Right cardiac atrium (tissue), 5 donors: ENCODE measurements around the gene RNU1-1. TPM values are rescaled to one million over a fixed set of nuclear protein-coding genes. Genes with fewer than 3 reads are reported as not detected.
A peak's percentile ranks its signal among the peaks of the same experiment; 100 is the strongest.
"Not testable (repeated sequence)": the region's sequence is repeated elsewhere in the genome, so short reads cannot be mapped to it uniquely, and the experiment has no call there.

Experiments used
- ATAC-seq, 2 donors: fragments of 200-7000 bp; cut with Tn5 transposase; one replicate each; pipeline versions ENCODE4 v1.8.0 to v1.9.1; 2020; ENCODE audit warnings: moderate library complexity in 2 of 2, mild to moderate bottlenecking in 1 of 2
- DNase-seq, 3 donors: peaks; one replicate each; pipeline ENCODE4 v3.0.0-alpha.2; 2020
- H3K27ac ChIP-seq: one replicate; pipeline ENCODE4 v1.5.1; 2013; ENCODE audit warnings: mild to moderate bottlenecking, low read length, control low read depth, moderate library complexity
- H3K27me3 ChIP-seq: one replicate; pipeline ENCODE4 v1.6.1; 2013; ENCODE audit not compliant: control insufficient read depth, insufficient read depth
- H3K4me1 ChIP-seq: one replicate; pipeline ENCODE4 v1.6.1; 2013; ENCODE audit warnings: low read length; ENCODE audit not compliant: control insufficient read depth, insufficient read depth
- H3K4me3 ChIP-seq: one replicate; pipeline ENCODE4 v1.5.1; 2013; ENCODE audit warnings: low read length, control low read depth
- H3K9me3 ChIP-seq: one replicate; pipeline ENCODE4 v1.6.1; 2013; ENCODE audit warnings: low read length; ENCODE audit not compliant: control insufficient read depth
- WGBS: extraction: QIAGEN DNeasy Blood & Tissue Kit; methylation state at CpG from one replicate; pipeline ENCODE4 v1.1.7; 2013; 5-methylcytosine and 5-hydroxymethylcytosine counted together
- intact Hi-C, 4 donors: fragments of 100-400 bp; cut with DNase I; formaldehyde crosslinking; loops; one replicate each; pipeline versions ENCODE4 v1.11.0 to v1.14.0; 2022 to 2023
- polyA plus RNA-seq: library from polyadenylated mRNA; stranded (reverse); fragments of 200-250 nt; gene quantifications from one replicate; pipeline ENCODE4 v1.2.3, GENCODE V29; 2013
- total RNA-seq, 4 donors: library from RNA; stranded (reverse); fragmentation: NEBNext Ultra II Directional; extraction: Animal tissue kit (Norgen Biotek cat#: 25700); gene quantifications; one replicate each; pipeline ENCODE4 v1.2.1, GENCODE V29; 2021
- donor health status: healthy with polysubstance abuse.
- donor health status: DM: no; HTN: yes; CAD: no.
- donor health status: DM: no; HTN: no; CAD: no.
- donor health status: DM: no; HTN: yes; CAD: no; lungs with severe emphysema.
- donor health status: DM: yes; HTN: yes; CAD: no.

Gene RNU1-1
- total and polyA plus RNA-seq, 5 donors: 3,675 to 8,578 (median 7,073) TPM; not detected in 1

DNA sequence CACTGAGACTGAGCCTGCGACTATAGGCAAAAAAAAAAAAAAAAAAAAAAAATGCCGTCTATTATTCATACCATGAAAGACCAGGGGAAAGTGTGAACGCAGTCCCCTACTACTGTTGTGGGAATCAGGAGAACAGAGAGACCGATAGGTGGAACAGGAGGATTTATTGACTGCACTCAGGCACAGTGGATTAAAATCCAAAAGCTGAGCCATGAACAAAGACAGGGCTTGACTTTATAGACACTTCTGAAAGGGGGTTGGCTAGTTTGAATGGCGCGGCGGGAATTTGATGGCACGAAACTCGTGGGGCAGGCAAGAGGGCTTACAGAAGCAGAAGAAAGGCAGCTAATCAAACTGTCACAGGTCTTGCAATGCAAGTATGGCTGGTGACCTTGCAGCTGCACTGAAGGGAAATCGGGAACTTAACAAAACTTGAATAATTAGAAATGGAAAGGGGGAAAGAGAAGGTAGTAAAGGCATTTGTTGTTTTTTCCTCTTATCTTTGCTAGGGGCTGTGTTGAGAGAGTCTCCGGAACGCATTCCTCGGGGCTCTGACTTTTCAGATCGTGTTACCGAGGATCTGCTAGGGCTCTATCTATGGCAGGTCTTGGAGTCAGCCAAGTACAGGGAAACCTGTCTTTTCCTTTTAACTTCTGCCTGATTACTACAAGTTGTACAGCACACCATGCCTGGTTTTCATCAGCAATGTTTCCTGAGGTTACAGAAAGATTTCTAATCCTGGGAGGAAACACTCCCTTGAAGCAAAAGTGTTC is 7.5 kb downstream of the RNU1-1 start:
- H3K27me3 ChIP-seq, H3K27ac ChIP-seq, H3K9me3 ChIP-seq, H3K4me1 ChIP-seq, DNase-seq, ATAC-seq, H3K4me3 ChIP-seq, intact Hi-C loops: not testable (repeated sequence)
- WGBS: 63% methylated on average over 15 of the region's 15 CpGs

DNA sequence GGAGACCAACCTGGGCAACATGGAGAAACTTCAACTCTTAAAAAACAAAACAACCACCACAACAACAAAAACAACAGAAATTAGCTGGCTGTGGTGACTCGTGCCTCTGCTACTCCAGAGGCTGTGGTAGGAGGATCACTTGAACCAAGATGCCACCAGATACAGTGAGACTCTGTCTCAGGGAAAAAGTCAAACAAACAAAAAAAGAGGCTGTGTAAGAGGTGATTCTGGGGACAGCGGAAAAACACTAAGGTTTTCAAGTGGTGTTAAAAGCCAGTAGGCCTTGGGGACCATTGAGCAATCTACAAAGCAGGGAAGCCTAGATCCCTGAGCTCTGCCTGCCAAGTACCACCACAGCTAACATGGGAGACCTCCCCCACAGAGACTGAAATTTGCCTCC is 8.2 kb downstream of the RNU1-1 start:
- H3K9me3 ChIP-seq, H3K4me1 ChIP-seq, H3K27ac ChIP-seq, DNase-seq, ATAC-seq, H3K27me3 ChIP-seq, intact Hi-C loops, H3K4me3 ChIP-seq: not testable (repeated sequence)
- 89% methylated on average over 2 of the region's 2 CpGs for WGBS

DNA sequence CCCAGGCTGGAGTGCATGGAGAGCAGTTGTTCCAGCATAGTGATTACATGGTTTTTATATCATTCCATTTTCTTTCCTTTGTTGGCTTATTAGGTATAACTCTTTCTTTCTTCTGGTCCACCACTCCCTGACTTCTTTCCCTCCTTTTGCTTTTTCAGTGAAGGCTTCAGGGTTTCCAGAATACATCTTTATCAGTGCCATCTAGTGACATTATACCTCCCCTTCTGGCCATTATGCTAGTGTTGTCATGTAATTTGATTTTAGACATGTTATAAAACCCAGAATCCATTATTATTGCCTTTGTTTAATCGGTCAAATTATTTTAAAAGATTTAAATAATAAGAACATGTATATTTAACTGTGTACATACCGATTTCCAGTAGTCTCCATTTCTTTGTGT is 10.6 kb downstream of the RNU1-1 start:
- no peaks in the 10 kb centered on the region for H3K9me3 ChIP-seq
- no peaks in the 10 kb centered on the region for H3K27me3 ChIP-seq
- DNase-seq (no peak), ATAC-seq (no peak)
- no peak overlapping the region for H3K27ac ChIP-seq
- WGBS: 82% methylated on average over 2 of the region's 2 CpGs
- intact Hi-C loops: no loop called here
- H3K4me1 ChIP-seq: no peaks in the 10 kb centered on the region
- H3K4me3 ChIP-seq: no peak overlapping the region

DNA sequence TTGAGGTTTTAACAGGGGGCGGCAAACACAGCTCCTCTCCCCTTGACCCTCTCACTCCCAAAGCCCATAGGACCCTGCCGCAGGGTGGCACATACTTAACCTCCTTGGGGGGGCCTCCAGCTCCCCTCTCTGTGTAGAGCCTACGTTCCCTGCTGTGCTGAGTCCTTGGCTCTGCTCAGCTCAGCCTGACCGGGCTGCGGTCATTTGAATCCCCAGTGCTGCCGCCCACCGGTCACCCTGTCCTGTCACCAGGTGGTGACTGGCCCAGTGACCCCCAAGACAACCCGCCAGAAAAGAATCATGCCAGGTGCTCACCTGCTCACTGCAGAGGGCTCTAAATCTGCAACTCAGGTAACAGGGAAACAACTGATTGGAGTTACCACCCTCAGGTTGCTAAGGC is 12.6 kb downstream of the RNU1-1 start:
- ATAC-seq, H3K27me3 ChIP-seq, H3K9me3 ChIP-seq, DNase-seq, H3K4me3 ChIP-seq, H3K4me1 ChIP-seq, H3K27ac ChIP-seq, intact Hi-C loops: not testable (repeated sequence)
- 79% methylated on average over 8 of the region's 8 CpGs for WGBS

DNA sequence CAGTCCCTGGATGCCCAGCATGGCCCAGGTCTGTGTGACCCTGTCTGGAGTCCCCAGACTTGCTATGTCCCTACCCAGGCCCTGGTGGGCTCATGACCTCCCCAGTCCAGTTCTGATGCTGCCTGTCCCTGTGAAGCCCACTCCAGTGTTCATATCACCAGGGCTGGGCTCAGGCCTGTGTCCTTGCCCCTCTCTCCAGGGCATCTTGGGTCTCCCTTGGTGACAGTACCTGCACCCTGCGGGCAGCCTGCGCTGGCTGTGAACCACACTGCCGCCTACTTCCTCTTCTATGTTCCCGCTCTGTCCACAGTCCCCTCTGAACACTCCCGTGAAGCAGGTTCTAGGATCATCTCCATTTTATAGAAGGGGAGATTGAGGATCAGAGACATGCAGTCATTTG is 13.1 kb downstream of the RNU1-1 start:
- ATAC-seq, H3K27ac ChIP-seq, intact Hi-C loops, H3K9me3 ChIP-seq, H3K4me3 ChIP-seq, H3K4me1 ChIP-seq, H3K27me3 ChIP-seq, DNase-seq: not testable (repeated sequence)
- WGBS: 82% methylated on average over 5 of the region's 5 CpGs

DNA sequence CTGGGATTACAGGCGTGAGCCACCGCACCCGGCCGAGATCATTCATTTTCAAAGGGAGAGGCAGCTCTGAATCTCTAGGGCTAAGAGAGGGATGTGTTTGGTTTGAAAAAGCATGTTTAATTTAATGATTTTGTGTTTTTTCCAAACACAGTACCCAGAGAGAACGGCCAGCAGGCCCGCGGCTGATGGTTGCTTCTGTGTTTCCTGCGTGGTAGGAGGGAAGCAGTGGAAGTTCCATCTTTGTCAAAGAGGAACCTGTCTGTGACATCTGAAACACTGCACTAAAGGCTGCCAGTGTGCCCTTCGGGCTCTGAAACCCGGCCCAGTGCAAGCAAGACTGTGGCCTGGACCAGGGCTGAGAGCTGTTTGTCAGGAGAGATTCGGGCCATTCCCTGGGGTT is 13.6 kb downstream of the RNU1-1 start:
- H3K27me3 ChIP-seq, H3K9me3 ChIP-seq, H3K27ac ChIP-seq, ATAC-seq, H3K4me1 ChIP-seq, H3K4me3 ChIP-seq, DNase-seq, intact Hi-C loops: not testable (repeated sequence)
- WGBS: 88% methylated on average over 11 of the region's 11 CpGs

DNA sequence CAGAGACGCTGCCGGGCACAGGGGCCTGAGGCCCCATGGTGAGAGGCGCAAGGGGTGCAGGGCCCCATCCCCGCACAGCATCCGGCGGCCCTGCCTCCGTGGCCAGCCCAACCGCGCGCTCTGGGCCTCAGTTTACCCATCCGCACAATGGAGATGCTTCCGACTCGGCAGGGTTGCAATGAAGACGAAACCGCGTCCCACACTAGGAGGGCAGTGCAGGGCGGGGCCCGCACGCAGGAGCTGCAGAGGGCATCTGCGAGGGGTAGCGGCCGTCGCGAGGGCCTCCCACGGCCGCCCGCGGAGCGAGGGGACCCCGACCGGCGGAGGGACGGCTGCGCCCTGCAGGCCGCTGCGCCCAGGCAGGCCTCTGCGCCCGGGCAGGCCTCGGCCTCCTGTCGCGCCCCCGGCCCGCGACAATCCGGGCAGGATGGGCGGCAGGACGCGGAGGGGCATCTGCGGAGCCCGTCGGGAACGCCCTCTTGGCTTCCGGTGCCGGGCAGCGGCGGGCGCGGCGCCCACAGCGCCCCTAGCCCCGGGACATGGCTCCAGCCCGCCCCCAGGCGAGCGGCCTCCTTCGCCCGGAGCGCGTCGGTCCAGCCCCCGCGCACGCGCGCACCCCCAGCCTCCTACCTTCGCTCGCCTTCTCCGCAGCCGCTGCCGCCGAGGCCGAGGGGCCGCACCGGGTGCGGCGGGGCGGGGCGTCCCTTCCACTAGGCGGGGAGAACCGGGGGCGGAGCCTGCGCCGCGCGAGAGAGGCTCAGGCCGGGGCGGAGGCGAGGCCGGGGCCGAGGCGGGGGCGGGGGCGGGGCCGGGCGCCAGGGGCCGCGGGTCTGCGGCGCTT is 15.3 kb downstream of the RNU1-1 start:
- Histone ChIP-seq H3K27me3 (no peaks in the 10 kb centered on the region), H3K4me1 (no peaks in the 10 kb centered on the region), H3K27ac (peak overlapping the region; percentile 60), H3K4me3 (peak overlapping the region; percentile 85), H3K9me3 (no peaks in the 10 kb centered on the region)
- DNase-seq (peak; percentile 91 to 97 (median 97)), ATAC-seq (peak; percentile 94 to 96)
- WGBS: 1% methylated on average over 108 of the region's 108 CpGs
- intact Hi-C loops: no loop called here

DNA sequence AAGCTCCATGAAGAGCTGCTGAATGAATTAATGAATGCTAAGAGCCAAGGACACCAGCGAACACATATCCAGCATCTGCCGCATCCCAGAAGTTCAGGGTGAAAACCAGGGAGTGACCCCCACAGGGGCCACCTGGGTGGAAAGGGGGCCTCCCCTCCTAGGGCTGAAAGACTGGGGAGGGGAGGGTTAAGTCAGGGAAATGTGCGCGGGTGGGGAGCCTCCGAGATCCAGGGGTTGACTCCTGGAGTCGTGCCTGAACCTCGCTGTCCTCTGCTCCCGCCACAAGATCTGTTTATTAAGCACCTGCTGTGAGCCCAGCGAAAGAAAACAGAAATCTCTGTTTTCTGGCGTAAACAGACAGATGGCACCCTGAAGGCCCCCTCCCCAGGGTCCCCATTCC is 16.0 kb downstream of the RNU1-1 start:
- ATAC-seq, H3K9me3 ChIP-seq, DNase-seq, intact Hi-C loops, H3K4me1 ChIP-seq, H3K27me3 ChIP-seq, H3K27ac ChIP-seq: not testable (repeated sequence)
- 35% methylated on average over 10 of the region's 10 CpGs for WGBS
- H3K4me3 ChIP-seq: peak overlapping the region; percentile 85

DNA sequence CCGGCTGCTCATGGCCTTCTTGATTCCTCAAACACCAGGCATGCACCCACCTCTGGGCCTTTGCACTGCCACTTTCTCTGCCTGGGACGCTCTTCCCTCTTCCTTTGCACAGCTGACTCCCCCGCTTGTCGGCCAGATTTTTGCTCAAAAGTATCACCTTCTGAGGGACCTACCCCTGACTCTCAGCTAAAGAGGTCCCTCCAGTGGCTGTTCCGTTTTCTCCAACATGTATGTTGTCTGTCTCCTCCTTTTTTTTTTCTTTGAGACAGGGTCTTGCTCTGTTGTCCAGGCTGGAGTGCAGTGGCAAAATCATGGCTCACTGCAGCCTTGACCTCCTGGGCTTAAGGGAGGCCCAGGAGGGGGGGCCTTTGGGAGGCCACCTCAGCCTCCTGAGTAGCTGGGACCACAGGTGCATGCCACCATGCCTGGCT is 16.6 kb downstream of the RNU1-1 start:
- intact Hi-C loops, ATAC-seq, H3K9me3 ChIP-seq, H3K4me3 ChIP-seq, H3K4me1 ChIP-seq, H3K27me3 ChIP-seq, DNase-seq, H3K27ac ChIP-seq: not testable (repeated sequence)
- WGBS: 88% methylated on average over 5 of the region's 5 CpGs

DNA sequence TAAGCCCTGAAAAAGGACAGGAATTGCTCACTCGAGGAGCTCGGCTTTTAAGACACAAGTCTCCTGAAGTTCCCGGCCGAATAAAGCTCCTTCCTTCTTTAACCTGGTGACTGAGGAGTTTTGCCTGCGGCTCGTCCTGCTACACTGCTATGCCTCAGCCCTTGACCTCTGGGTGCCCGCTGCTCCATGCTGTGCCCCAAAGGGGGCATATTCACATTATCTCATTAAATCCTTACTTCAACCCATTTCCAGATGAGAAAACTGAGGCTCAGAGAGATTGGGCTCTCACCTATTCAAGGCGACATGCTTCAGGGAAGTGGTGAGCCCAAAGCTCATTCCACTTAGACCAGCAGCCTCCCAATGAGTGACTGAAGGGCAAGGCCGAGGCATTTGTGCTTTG is 20.4 kb downstream of the RNU1-1 start:
- intact Hi-C loops: not testable (repeated sequence)

DNA sequence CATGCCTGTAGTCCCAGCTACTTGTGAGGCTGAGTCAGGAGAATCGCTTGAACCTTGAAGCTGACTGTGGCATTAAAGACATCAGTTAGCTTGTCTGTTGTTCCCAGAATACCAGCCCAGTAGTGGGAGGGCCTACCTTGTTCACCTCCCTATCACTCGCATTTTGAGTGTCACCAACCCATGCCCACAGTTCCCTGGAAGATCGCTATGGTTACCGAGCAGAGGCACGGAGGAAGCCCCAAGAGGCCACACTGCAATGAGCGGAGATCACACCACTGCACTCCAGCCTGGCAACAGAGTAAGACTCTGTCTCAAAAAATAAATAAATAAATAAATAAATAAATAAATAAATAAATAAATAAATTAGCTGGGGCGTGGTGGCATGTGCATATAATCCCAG is 21.1 kb downstream of the RNU1-1 start:
- DNase-seq, H3K4me3 ChIP-seq, ATAC-seq, H3K27me3 ChIP-seq, intact Hi-C loops, H3K27ac ChIP-seq, H3K9me3 ChIP-seq, H3K4me1 ChIP-seq: not testable (repeated sequence)
- 87% methylated on average over 7 of the region's 7 CpGs for WGBS

More for the DNA sequence above, 20.4 kb downstream of the RNU1-1 start:
- not testable (repeated sequence) for ATAC-seq, H3K4me1 ChIP-seq, H3K27me3 ChIP-seq, DNase-seq, H3K27ac ChIP-seq, H3K9me3 ChIP-seq, H3K4me3 ChIP-seq
- WGBS: 95% methylated on average over 9 of the region's 9 CpGs
